Endothelial cell of umbilical vein (primary cell): ENCODE data around the gene SMKR1. TPM values are rescaled to one million over a fixed set of nuclear protein-coding genes. Genes with fewer than 3 reads are reported as not detected.

Source experiments
- BruUV-seq: library from RNA; stranded (reverse); fragments of 400-500 nt; replicated peaks from 2 replicates; lab custom pipeline; 2021; lab: Mats Ljungman, UMichigan
- CTCF ChIA-PET: fragments of 300-600, 350-600 bp; sonication (Branson Sonifier 250); formaldehyde crosslinking; loops from one replicate; lab custom pipeline; 2021; ENCODE audit warnings: antibody characterized with exemption, inconsistent platforms; lab: Charles Lee
- POLR2A ChIA-PET: fragments of 300-600, 350-600 bp; sonication (Branson Sonifier 250); formaldehyde crosslinking; loops from one replicate; lab custom pipeline; 2021; ENCODE audit warnings: antibody characterized with exemption, inconsistent platforms; lab: Charles Lee
- DNase-seq: peaks from one replicate; pipeline ENCODE4 v3.0.0-alpha.2; 2011; ENCODE audit warnings: low read depth, low spot score
- FAIRE-seq: peaks from 2 replicates; lab custom pipeline; 2011; peaks lifted over from hg19 to GRCh38; lab: Jason Lieb, UNC
- H2AFZ ChIP-seq: 2 replicates; pipeline ENCODE4 v1.6.0; 2012; ENCODE audit warnings: low read depth, low read length, control low read depth, inconsistent platforms
- H3K27ac ChIP-seq: 2 replicates; pipeline ENCODE4 v1.5.1; 2011; ENCODE audit warnings: low read depth, mild to moderate bottlenecking, control low read depth, low read length, moderate library complexity; ENCODE audit not compliant: insufficient read depth
- H3K27me3 ChIP-seq, 2 experiments: 2 replicates each; pipeline versions ENCODE4 v1.6.0 to v1.6.1; 2011; ENCODE audit warnings: low read length in 2 of 2, mixed read lengths in 1 of 2; ENCODE audit not compliant: control insufficient read depth in 2 of 2, insufficient read depth in 2 of 2
- H3K36me3 ChIP-seq, 2 experiments: 2 replicates in 1 of 2; 3 replicates in 1 of 2; pipeline ENCODE4 v1.5.1; 2011; ENCODE audit warnings: low read length in 2 of 2, mild to moderate bottlenecking in 1 of 2, moderate library complexity in 1 of 2; ENCODE audit not compliant: control insufficient read depth in 2 of 2, insufficient read depth in 2 of 2; ENCODE audit errors: extremely low read depth in 1 of 2
- H3K4me1 ChIP-seq: 3 replicates; pipeline ENCODE4 v1.5.1; 2011; ENCODE audit warnings: mild to moderate bottlenecking, low read length; ENCODE audit not compliant: control insufficient read depth, insufficient read depth; ENCODE audit errors: extremely low read depth
- H3K4me2 ChIP-seq: 2 replicates; pipeline ENCODE4 v1.6.1; 2011; ENCODE audit warnings: low read length, control low read depth, mixed read lengths; ENCODE audit not compliant: insufficient read depth
- H3K4me3 ChIP-seq, 3 experiments: fragments of 200-600 bp in 1 of 3; sonication (generic), shearing (Covaris generic) in 1 of 3; replicated peaks in 1 of 3; 2 replicates each; pipeline ENCODE4 v1.5.1; 2011 to 2016; ENCODE audit warnings: control low read depth in 3 of 3, low read length in 3 of 3, mild to moderate bottlenecking in 2 of 3, inconsistent platforms in 1 of 3, low read depth in 1 of 3, moderate library complexity in 1 of 3; ENCODE audit not compliant: insufficient read depth in 1 of 3
- H3K79me2 ChIP-seq: 2 replicates; pipeline ENCODE4 v1.6.0; 2012; ENCODE audit warnings: low read length, inconsistent platforms; ENCODE audit not compliant: control insufficient read depth, insufficient read depth
- H3K9ac ChIP-seq: replicated peaks from 2 replicates; pipeline ENCODE3; 2011; ENCODE audit warnings: low read length, control low read depth; ENCODE audit not compliant: insufficient read depth; ENCODE audit errors: extremely low read depth
- H3K9me1 ChIP-seq: replicated peaks from 3 replicates; pipeline ENCODE4 v1.6.0; 2011; ENCODE audit warnings: mild to moderate bottlenecking, low read length; ENCODE audit not compliant: control insufficient read depth, insufficient read depth; ENCODE audit errors: extremely low read depth
- H3K9me3 ChIP-seq: replicated peaks from 2 replicates; pipeline ENCODE4 v1.5.1; 2012; ENCODE audit warnings: low read length, inconsistent platforms; ENCODE audit not compliant: control insufficient read depth, insufficient read depth
- H4K20me1 ChIP-seq: replicated peaks from 2 replicates; pipeline ENCODE3; 2011; ENCODE audit warnings: mild to moderate bottlenecking, low read length; ENCODE audit not compliant: control insufficient read depth, insufficient read depth; ENCODE audit errors: extremely low read depth
- CTCF ChIP-seq, 2 donors: IDR thresholded peaks; 1 replicate in 1 of 2; 2 replicates in 1 of 2; pipeline ENCODE4 v1.5.1; 2011; ENCODE audit warnings: low read length in 2 of 2, mild to moderate bottlenecking in 2 of 2, moderate library complexity in 2 of 2, control low read depth in 1 of 2, inconsistent platforms in 1 of 2, low read depth in 1 of 2; ENCODE audit not compliant: insufficient read depth in 1 of 2; ENCODE audit errors: extremely low read depth in 1 of 2
- EZH2 ChIP-seq: IDR thresholded peaks from 2 replicates; pipeline ENCODE4 v1.6.1; 2012; ENCODE audit warnings: borderline replicate concordance, low read depth, mild to moderate bottlenecking, moderate library complexity, low read length, inconsistent platforms; ENCODE audit not compliant: severe bottlenecking
- GATA2 ChIP-seq: IDR thresholded peaks from 2 replicates; pipeline ENCODE4 v1.7.0; 2011; ENCODE audit warnings: low read depth, mild to moderate bottlenecking, moderate library complexity, mixed read lengths, low read length; ENCODE audit not compliant: insufficient read length, insufficient read depth
- JUN ChIP-seq: IDR thresholded peaks from 2 replicates; pipeline ENCODE4 v1.6.1; 2011; ENCODE audit warnings: borderline replicate concordance, low read depth; ENCODE audit not compliant: insufficient read length, insufficient read depth
- MAX ChIP-seq: IDR thresholded peaks from 2 replicates; pipeline ENCODE4 v1.6.1; 2011; ENCODE audit not compliant: insufficient read depth, insufficient read length
- POLR2A ChIP-seq: IDR thresholded peaks from 2 replicates; pipeline ENCODE4 v1.6.1; 2012; ENCODE audit warnings: low read depth, mild to moderate bottlenecking, control low read depth, low read length
- dilution Hi-C: fragments of 300-500 bp; cut with MboI; formaldehyde crosslinking; loops from one replicate; pipeline ENCODE4 v1.15.0; 2019; ENCODE audit warnings: low sequenced_read_pairs; ENCODE audit not compliant: extremely low pct_ligation_motif_present
- intact Hi-C: fragments of 100-400 bp; cut with micrococcal nuclease; formaldehyde crosslinking; loops from one replicate; pipeline ENCODE4 v1.10.0; 2022
- polyA plus RNA-seq, 4 experiments: library from polyadenylated mRNA; depleted of rRNA in 3 of 4; stranded (reverse) in 3 of 4; unstranded in 1 of 4; fragments of >200 nt; gene quantifications; 2 replicates each; pipeline versions ENCODE4 v1.2.1 to v1.2.3, GENCODE V29; 2011 to 2012; ENCODE audit warnings: missing spikeins in 1 of 4
- total RNA-seq: library from RNA; stranded (reverse); gene quantifications from 2 replicates; pipeline ENCODE4 v1.2.3, GENCODE V29; 2021

Gene SMKR1
- total and polyA plus RNA-seq, 2 donors (not counting 3 experiments of a cell fraction or from before 2014, with no cell fraction given), result 0.64 TPM; not detected in 1

- no peak for DNase-seq
- dilution Hi-C loops, result no loop called here
- no peak overlapping the region for H2AFZ ChIP-seq
- no peak overlapping the region for H3K9ac ChIP-seq
- H4K20me1 ChIP-seq, result no peaks in the 10 kb centered on the region
- ChIA-PET CTCF (interaction anchor here (2.5 kb wide), 1 partner anchor 95 kb away, joined by 7 read pairs; no protein-coding TSS in a partner anchor), POLR2A (no interaction called here)
- H3K9me1 ChIP-seq, result no peaks in the 10 kb centered on the region
- H3K4me2 ChIP-seq, result no peak overlapping the region
- H3K4me3 ChIP-seq, result no peak overlapping the region
- H3K9me3 ChIP-seq, result no peaks in the 10 kb centered on the region
- H3K27me3 ChIP-seq, result no peaks in the 10 kb centered on the region
- BruUV-seq, result no TSS peak
- H3K27ac ChIP-seq, result no peak overlapping the region
- no peaks in the 10 kb centered on the region for H3K79me2 ChIP-seq
- H3K4me1 ChIP-seq, result no peaks in the 10 kb centered on the region
- TF ChIP-seq CTCF (IDR thresholded peaks at IDR 0.05; ENCODE audit: extremely low read depth in 1 of 2, insufficient read depth in 1 of 2, low read depth in 1 of 2, low read length in 2 of 2), result no peak
- TF ChIP-seq EZH2, result no peak
- no peak for TF ChIP-seq JUN
- no peak for TF ChIP-seq GATA2
- TF ChIP-seq POLR2A, result no peak
- no peak for TF ChIP-seq MAX
- H3K36me3 ChIP-seq, result peaks cover 2 to 5% of the 10 kb centered on the region in 2 experiments
- intact Hi-C loops, result no loop called here
- FAIRE-seq, result no peak
These were observed 39.9 kb upstream of the SMKR1 start for GRCh38 chr7:129462420-129462819.
